Activated naive CD4-positive, alpha-beta T cell (primary cell): ENCODE results near the gene CNTNAP1.
"Not testable (repeated sequence)": the region's sequence is repeated elsewhere in the genome, so short reads cannot be mapped to it uniquely, and the experiment has no call there.

Experiments
- DNase-seq, 4 experiments: peaks; one replicate each; lab custom pipeline; 2025; lab: John Stamatoyannopoulos, UW

The CNTNAP1 gene

GRCh38 chr17:42742916-42743315 lies 60.6 kb downstream of the CNTNAP1 start:
- not testable (repeated sequence) for DNase-seq

- no peak for DNase-seq
Measured at GRCh38 chr17:42743595-42744282, 61.4 kb downstream of the CNTNAP1 start.

DNA sequence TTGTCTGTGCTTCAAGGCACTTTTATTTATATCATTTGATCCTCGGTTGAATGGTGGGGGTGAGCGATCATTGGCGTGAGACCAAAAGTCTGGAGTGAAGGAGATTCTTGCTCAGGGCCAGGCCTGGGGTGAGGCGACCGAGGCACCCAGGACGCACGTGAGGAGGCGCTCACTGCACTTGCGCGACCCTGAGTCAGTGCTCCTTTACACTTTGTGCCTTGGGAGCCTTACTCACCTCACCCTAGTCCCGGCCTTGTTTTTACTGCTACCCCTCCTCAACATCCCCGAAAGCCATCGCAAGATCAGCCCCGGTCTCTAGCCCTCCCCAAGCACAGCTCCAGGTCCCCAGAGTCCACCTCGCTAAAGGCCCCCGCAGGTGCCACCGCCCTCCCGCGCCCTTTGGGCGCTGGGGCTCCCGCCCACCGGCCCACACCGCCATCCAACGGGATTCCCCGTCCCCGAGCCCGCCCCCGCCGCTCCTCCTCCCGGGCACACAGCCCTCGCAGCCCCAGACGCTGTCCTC lies 62.0 kb downstream of the CNTNAP1 start:
- DNase-seq, result peak; percentile 40 to 64 (median 54)

- DNase-seq, result peak; percentile 75 to 89 (median 78)
Measured at GRCh38 chr17:42744806-42745617, 62.7 kb downstream of the CNTNAP1 start, which contains the start of gene EZH1. Gene EZH1, minus strand, starts transcription at chr17:42745040. Its CDS starts 16,099 bp downstream, at chr17:42728941.

GRCh38 chr17:42748202-42748907 lies 66.0 kb downstream of the CNTNAP1 start:
- no peak for DNase-seq

DNA sequence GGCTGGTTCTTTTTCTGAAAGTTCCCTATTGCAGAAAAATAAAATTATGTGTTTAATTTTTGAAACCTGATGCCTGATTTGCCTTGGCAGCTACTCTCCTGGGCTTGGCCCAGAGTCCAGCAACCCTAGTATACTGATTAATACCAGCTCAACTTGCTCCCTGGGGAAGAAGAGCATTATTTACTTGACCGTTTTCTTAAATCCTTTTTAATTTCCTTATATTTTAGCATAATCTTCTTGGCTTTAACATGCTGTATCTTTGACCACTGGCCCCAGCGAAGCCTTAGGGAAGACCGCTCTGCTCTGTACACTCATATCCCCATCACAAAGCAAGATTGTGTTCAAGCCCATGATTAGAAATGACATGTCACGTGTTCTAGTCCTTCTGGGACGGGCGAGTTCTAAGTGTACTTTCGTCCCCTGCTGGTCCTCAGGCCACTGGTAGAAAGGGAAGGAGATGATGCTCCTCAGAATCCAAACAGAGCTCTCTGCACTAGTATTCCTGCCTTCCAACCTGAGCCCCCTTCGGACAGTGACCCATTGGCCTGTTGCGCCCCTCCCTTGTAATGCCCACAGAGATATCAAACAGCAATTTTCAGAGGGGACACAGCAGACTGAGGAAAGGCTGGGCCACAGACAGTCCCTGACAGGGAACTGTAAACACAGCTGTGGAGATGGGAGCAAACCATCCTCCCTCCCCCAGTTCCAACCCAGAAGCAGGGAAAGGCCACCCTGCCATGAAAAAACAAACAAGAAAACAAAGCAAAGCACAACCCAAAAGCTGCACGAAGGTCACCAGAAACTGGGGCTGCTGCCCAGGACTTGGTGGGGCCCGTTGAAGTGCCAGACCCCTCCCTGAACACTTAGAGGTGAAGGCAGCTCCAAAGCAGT lies 66.8 kb downstream of the CNTNAP1 start:
- DNase-seq, result no peak
